GM12878 (cell line): ENCODE results near the gene SLC12A6. TPM values are rescaled to one million over a fixed set of nuclear protein-coding genes. Genes with fewer than 3 reads are reported as not detected.

Source experiments
- ATAC-seq: fragments of 200-7000 bp; cut with Tn5 transposase; 3 replicates; pipeline ENCODE4 v1.9.1; 2020; ENCODE audit warnings: mild to moderate bottlenecking, moderate library complexity
- BruUV-seq: library from RNA; stranded (reverse); fragments of 400-500 nt; replicated peaks from 2 replicates; lab custom pipeline; 2021; lab: Mats Ljungman, UMichigan
- CTCF ChIA-PET: fragments of 300-600 bp; sonication (Branson Sonifier 250); formaldehyde crosslinking; extraction: SDS; loops from one replicate; lab custom pipeline; 2021; ENCODE audit warnings: inconsistent platforms; lab: Yijun Ruan, JAX
- POLR2A ChIA-PET: fragments of 350-600 bp; formaldehyde crosslinking; extraction: SDS; loops from one replicate; lab custom pipeline; 2021; ENCODE audit warnings: inconsistent platforms; lab: Charles Lee
- RAD21 ChIA-PET: fragments of 300-600 bp; sonication (Branson Sonifier 250); formaldehyde crosslinking; loops from one replicate; lab custom pipeline; 2023; ENCODE audit warnings: antibody characterized with exemption; ENCODE audit not compliant: unreplicated experiment; lab: Charles Lee
- SMC1A ChIA-PET: fragments of 300-600 bp; sonication (Branson Sonifier 250); formaldehyde crosslinking; loops from one replicate; lab custom pipeline; 2023; ENCODE audit not compliant: unreplicated experiment, uncharacterized antibody; lab: Charles Lee
- DNase-seq: peaks from one replicate; pipeline ENCODE4 v3.0.0-alpha.2; 2011; ENCODE audit warnings: low read depth, low spot score
- FAIRE-seq: peaks from 3 replicates; lab custom pipeline; 2011; peaks lifted over from hg19 to GRCh38; lab: Jason Lieb, UNC
- H2AFZ ChIP-seq: 2 replicates; pipeline ENCODE4 v1.6.0; 2011; ENCODE audit warnings: low read depth, low read length, control low read depth; ENCODE audit not compliant: control insufficient read depth
- H3K27ac ChIP-seq: 2 replicates; pipeline ENCODE4 v1.5.1; 2011; ENCODE audit warnings: control low read depth; ENCODE audit not compliant: control insufficient read depth, insufficient read depth
- H3K27me3 ChIP-seq, 2 experiments: replicated peaks in 1 of 2; 2 replicates each; pipeline versions ENCODE4 v1.6.0 to v1.6.1; 2011; ENCODE audit warnings: low read length in 1 of 2; ENCODE audit not compliant: control insufficient read depth in 2 of 2, insufficient read depth in 2 of 2
- H3K36me3 ChIP-seq, 2 experiments: 2 replicates each; pipeline ENCODE4 v1.5.1; 2011; ENCODE audit warnings: low read length in 1 of 2; ENCODE audit not compliant: control insufficient read depth in 2 of 2, insufficient read depth in 2 of 2
- H3K4me1 ChIP-seq: 2 replicates; pipeline ENCODE4 v1.6.1; 2011; ENCODE audit warnings: mild to moderate bottlenecking, low read length, moderate library complexity, mixed read lengths; ENCODE audit not compliant: control insufficient read depth, insufficient read depth
- H3K4me2 ChIP-seq: 2 replicates; pipeline ENCODE4 v1.6.0; 2011; ENCODE audit warnings: control low read depth; ENCODE audit not compliant: control insufficient read depth, insufficient read depth
- H3K4me3 ChIP-seq: fragments of 200-600 bp; sonication (generic); 2 replicates; pipeline ENCODE4 v1.5.1; 2016
- H3K79me2 ChIP-seq: 2 replicates; pipeline ENCODE4 v1.6.0; 2011; ENCODE audit warnings: low read length; ENCODE audit not compliant: control insufficient read depth, insufficient read depth
- H3K9ac ChIP-seq: 2 replicates; pipeline ENCODE4 v1.8.0; 2011; ENCODE audit warnings: low read length, control low read depth, mixed read lengths; ENCODE audit not compliant: control insufficient read depth, insufficient read depth
- H3K9me3 ChIP-seq: replicated peaks from 3 replicates; pipeline ENCODE4 v1.5.1; 2011; ENCODE audit warnings: mild to moderate bottlenecking, low read length; ENCODE audit not compliant: control insufficient read depth, insufficient read depth
- H4K20me1 ChIP-seq: 2 replicates; pipeline ENCODE4 v1.6.0; 2011; ENCODE audit not compliant: control insufficient read depth, insufficient read depth
- ETV6 ChIP-seq, 2 experiments: fragments of 450-650 bp in 1 of 2; IDR thresholded peaks in 1 of 2; conservative IDR thresholded peaks in 1 of 2; 2 replicates each; pipeline ENCODE4 v1.6.1; 2014; ENCODE audit warnings: antibody characterized with exemption in 1 of 2, borderline replicate concordance in 1 of 2, low read depth in 1 of 2, mild to moderate bottlenecking in 1 of 2, moderate library complexity in 1 of 2
- JUNB ChIP-seq: IDR thresholded peaks from 2 replicates; pipeline ENCODE4 v1.6.1; 2016; ENCODE audit warnings: antibody characterized with exemption, mild to moderate bottlenecking
- KLF5 ChIP-seq: fragments of 450-650 bp; IDR thresholded peaks from 2 replicates; pipeline ENCODE4 v1.6.1; 2014; ENCODE audit warnings: mild to moderate bottlenecking; ENCODE audit not compliant: partially characterized antibody
- MTA2 ChIP-seq: fragments of 450-650 bp; IDR thresholded peaks from 2 replicates; pipeline ENCODE4 v1.6.1; 2016; ENCODE audit warnings: low read depth, mild to moderate bottlenecking, moderate library complexity
- MXI1 ChIP-seq: fragments of 150-350 bp; IDR thresholded peaks from 2 replicates; pipeline ENCODE4 v1.6.1; 2011; ENCODE audit warnings: low read depth, mild to moderate bottlenecking, inconsistent platforms, low read length, improper control_type of control experiment
- NR2C2 ChIP-seq: IDR thresholded peaks from 2 replicates; pipeline ENCODE4 v1.6.1; 2011; ENCODE audit warnings: borderline replicate concordance, low read depth; ENCODE audit not compliant: control insufficient read depth, insufficient read length
- POLR2A ChIP-seq: IDR thresholded peaks from 2 replicates; pipeline ENCODE4 v1.6.1; 2011; ENCODE audit warnings: low read depth, mild to moderate bottlenecking, low read length
- RCOR1 ChIP-seq: conservative IDR thresholded peaks from 2 replicates; pipeline ENCODE4 v1.6.1; 2012; ENCODE audit warnings: low read depth, low read length, improper control_type of control experiment
- WGBS: methylation state at CpG from one replicate; pipeline ENCODE4 v1.1.6; 2016; ENCODE audit warnings: low lambda C conversion rate; ENCODE audit not compliant: insufficient replicate concordance, insufficient coverage; ENCODE audit errors: missing lambda C conversion rate; 5-methylcytosine and 5-hydroxymethylcytosine counted together
- in situ Hi-C: fragments of 300-500 bp; cut with MboI; formaldehyde crosslinking; loops from 9 replicates; pipeline ENCODE4 v1.14.3; 2018; ENCODE audit warnings: mixed read lengths
- intact Hi-C: fragments of 100-400 bp; cut with micrococcal nuclease; formaldehyde crosslinking; loops from one replicate; pipeline ENCODE4 v1.14.2; 2022; ENCODE audit not compliant: unreplicated experiment
- polyA plus RNA-seq, 11 experiments: library from polyadenylated mRNA; depleted of rRNA in 4 of 11; unstranded in 6 of 11; stranded (reverse) in 5 of 11; fragments of >200 nt; fragmentation: Nextera tagmentation in 4 of 11; fragmentation: Illumina TruSeq in 1 of 11; extraction: Ambion mirVana in 4 of 11; extraction: Trizol in 1 of 11; gene quantifications; 1 replicate in 1 of 11; 2 replicates in 10 of 11; pipeline versions ENCODE4 v1.2.1 to v1.2.3, GENCODE V29; 2011 to 2016; ENCODE audit warnings: inconsistent platforms in 2 of 11, missing spikeins in 2 of 11, low read depth in 1 of 11
- total RNA-seq, 4 experiments: library from RNA; depleted of rRNA in 3 of 4; stranded (reverse); fragments of >200 nt in 3 of 4; fragmentation: Illumina TruSeq in 1 of 4; extraction: Trizol in 1 of 4; gene quantifications; 2 replicates each; pipeline versions ENCODE4 v1.2.1 to v1.2.3, GENCODE V29; 2013 to 2021

Gene SLC12A6
- total and polyA plus RNA-seq, 10 of the 15 experiments (the other 5 are each of a cell fraction or from before 2014, with no cell fraction given) = 4.7 to 94.4 (median 34.2) TPM

DNA sequence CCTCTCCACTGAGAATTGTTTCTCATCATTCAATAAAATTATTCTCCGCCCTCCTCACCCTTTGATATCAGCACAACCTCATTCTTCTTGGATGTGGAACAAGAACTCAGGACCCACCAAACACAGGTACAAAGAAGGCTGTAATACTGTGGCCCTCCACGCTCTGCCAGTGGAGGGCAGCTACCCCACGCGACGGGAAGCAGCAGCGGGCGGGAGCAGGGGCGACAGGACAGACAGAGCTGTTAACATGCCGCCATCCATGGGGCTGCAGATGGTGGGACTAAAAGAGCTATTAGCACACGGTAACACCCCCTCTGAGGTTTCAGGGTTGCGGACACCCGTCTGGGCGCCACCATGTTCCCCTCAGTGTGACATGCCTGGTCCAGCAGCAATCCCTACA is 75.2 kb downstream of the SLC12A6 start:
- TF ChIP-seq POLR2A = peak; percentile 38; the same call in 1 of the 2 replicates
- TF ChIP-seq JUNB = no peak
- Histone ChIP-seq H3K4me1 (no peaks in the 10 kb centered on the region), H3K27ac (no peak overlapping the region), H2AFZ (no peak overlapping the region), H3K36me3 (peaks cover 5 to 8% of the 10 kb centered on the region in 2 experiments; a peak in 3 of 4 replicates), H3K4me2 (no peak overlapping the region), H3K4me3 (no peak overlapping the region), H3K9ac (no peak overlapping the region), H3K9me3 (no peaks in the 10 kb centered on the region; the same call in 2 of the 3 replicates), H3K27me3 (no peaks in the 10 kb centered on the region), H4K20me1 (no peaks in the 10 kb centered on the region), H3K79me2 (no peaks in the 10 kb centered on the region)
- POLR2A ChIA-PET = no interaction called here
- intact Hi-C loops = no loop called here
- no peak for ATAC-seq
- 96% methylated on average over 12 of the region's 13 CpGs for WGBS
- BruUV-seq = no TSS peak
- in situ Hi-C loops = no loop called here
- SMC1A ChIA-PET = no interaction called here
- no peak for DNase-seq
- CTCF ChIA-PET = interaction anchor here (1.0 to 1.7 kb wide), 3 partner anchors 20 to 153 kb away, joined by 3 read pairs; partner anchors contain the start of genes NOP10 and NUTM1
- RAD21 ChIA-PET = no interaction called here
- FAIRE-seq = no peak

- WGBS = 97% methylated on average over 3 of the region's 3 CpGs
- H3K4me3 ChIP-seq = no peak overlapping the region
- in situ Hi-C loops = no loop called here
- no peak overlapping the region for H2AFZ ChIP-seq
- intact Hi-C loops = no loop called here
- DNase-seq (no peak), FAIRE-seq (no peak), ATAC-seq (no peak)
- ChIA-PET RAD21 (interaction anchor here (0.5 to 1.3 kb wide), 2 partner anchors 49 to 84 kb away, joined by 3 read pairs; partner anchors contain the start of genes NOP10 and NUTM1), POLR2A (no interaction called here), SMC1A (interaction anchor here (0.6 to 2.7 kb wide), 3 partner anchors 10 to 336 kb away, joined by 3 to 10 read pairs (median 3); partner anchors contain the start of gene LPCAT4), CTCF (interaction anchor here (2.5 kb wide), 1 partner anchor 108 kb away, joined by 10 read pairs; the partner anchor contains the start of gene LPCAT4)
- no peaks in the 10 kb centered on the region for H3K4me1 ChIP-seq
- TF ChIP-seq NR2C2 = no peak
- TF ChIP-seq JUNB = no peak
- no peak for TF ChIP-seq MXI1
- TF ChIP-seq ETV6 (conservative IDR thresholded peaks at IDR 0.05 in 1 of 2, IDR thresholded peaks at IDR 0.05 in 1 of 2; ENCODE audit: borderline replicate concordance in 1 of 2, low read depth in 1 of 2) = no peak
- no peak for TF ChIP-seq KLF5
- TF ChIP-seq MTA2 = no peak
- TF ChIP-seq RCOR1 = no peak
- H3K27ac ChIP-seq = no peak overlapping the region
- no peaks in the 10 kb centered on the region for H3K27me3 ChIP-seq
- no TSS peak for BruUV-seq
- H3K9me3 ChIP-seq = no peaks in the 10 kb centered on the region; the same call in 2 of the 3 replicates
- no peaks in the 10 kb centered on the region for H3K79me2 ChIP-seq
- no peak overlapping the region for H3K4me2 ChIP-seq
- peaks cover 5 to 22% of the 10 kb centered on the region in 2 experiments for H3K36me3 ChIP-seq
- H4K20me1 ChIP-seq = no peaks in the 10 kb centered on the region
- no peak overlapping the region for H3K9ac ChIP-seq
These were observed 78.0 kb downstream of the SLC12A6 start for GRCh38 chr15:34259566-34259965.
